Stimulated activated CD4-positive, alpha-beta T cell treated with anti-CD3 and anti-CD28 coated beads, Interleukin-12 subunit alpha, Interleukin-12 subunit beta, amount 100 ng/mL, for 48 hours (primary cell): Measurements from ENCODE around the gene CHRNA5.
A peak's percentile ranks its signal among the peaks of the same experiment; 100 is the strongest.

Experiments
- DNase-seq, 3 donors: peaks; one replicate each; pipeline ENCODE4 v3.0.0-alpha.2; 2020; ENCODE audit warnings: low read depth in 2 of 3, low spot score in 1 of 3

CHRNA5 gene

DNA sequence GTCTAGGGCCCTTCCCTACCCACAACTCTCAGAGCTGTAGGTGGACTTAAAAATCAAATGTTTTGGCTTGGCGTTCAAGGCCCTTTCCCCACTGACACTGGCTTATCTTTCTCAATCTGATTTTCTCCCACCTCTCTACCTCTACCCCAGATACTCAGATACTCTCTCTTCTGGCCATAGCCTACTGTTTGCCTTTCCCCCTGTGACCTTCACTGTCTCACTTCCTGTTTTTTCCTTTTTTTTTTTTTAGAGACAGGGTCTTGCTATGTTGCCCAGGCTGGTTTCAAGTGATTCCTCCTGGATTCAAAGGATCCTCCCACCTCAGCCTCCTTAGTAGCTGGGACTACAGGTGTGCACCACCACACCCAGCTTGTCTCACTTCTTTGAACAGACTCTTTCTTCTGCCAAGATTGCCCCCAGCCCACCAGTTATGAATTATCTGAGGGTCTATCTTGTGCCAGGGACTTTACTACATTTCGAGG lies 71.1 kb downstream of the CHRNA5 start:
- DNase-seq = no peak

DNA sequence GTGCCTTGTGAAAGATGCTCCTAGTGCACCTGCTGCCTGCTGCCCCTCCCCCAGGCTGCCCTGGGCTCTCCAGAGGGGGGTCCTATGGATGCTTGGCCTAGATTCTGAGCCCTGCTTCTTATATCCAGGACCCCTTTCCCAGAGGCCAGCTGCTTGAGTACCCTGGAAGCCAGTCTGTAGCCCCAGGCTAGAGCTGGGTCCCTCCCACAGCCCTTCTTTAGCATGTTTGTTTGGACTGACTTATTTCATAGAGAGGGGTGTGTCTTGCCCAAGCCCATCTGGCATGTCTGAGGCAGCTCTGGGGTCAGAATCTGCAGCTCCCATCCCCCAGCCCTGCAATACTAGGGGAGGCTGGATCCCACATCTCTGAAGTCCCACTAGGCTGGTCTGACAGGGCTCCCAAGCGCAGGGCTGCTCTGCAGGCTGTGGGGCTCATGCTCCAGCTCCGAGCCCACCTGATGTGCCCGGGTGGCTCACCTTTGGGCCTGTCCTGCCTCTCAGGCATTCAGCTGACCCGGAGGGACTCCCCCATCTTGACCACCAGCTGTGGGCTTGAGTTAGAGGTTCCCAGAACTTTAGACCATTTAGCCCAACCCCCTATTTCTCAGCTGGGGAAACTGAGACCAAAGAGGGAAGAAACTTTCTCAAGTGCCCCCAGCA lies 72.6 kb downstream of the CHRNA5 start:
- no peak for DNase-seq

GRCh38 chr15:78638658-78639314 lies 73.5 kb downstream of the CHRNA5 start:
- DNase-seq = peak; percentile 21 to 51 (median 41)

- DNase-seq = no peak
Measured at GRCh38 chr15:78640527-78641101, 75.3 kb downstream of the CHRNA5 start.

- DNase-seq = no peak
Measured at GRCh38 chr15:78641102-78641748, 75.9 kb downstream of the CHRNA5 start, which contains the start of gene CHRNB4. Gene CHRNB4 (minus strand): TSS chr15:78641210. CDS start chr15:78641133, 77 bp downstream.

DNA sequence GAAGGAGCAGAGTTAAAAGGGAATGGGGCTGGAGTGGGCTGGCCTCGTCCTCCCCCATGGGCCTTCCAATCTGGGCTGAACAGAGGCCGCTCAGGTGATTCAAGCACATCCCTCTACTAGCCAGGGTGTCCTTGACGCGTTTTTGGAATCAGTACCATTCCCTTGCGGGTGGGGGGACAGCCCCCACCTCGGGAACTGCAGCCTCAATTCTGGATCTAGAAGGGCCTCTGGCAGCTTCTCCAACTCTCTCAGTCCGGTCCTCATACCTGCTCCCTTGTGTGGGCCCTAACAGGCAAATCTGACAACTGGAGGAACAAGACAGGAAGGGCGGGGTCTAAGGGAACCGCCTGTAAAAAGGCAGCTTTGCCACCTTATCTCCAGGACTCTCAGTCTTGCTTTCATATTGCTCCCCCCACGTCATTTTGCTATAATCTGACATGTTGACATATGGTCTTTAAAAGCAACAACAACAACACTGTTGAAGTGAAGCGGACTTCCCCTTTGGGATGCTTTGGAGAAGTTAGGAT lies 76.5 kb downstream of the CHRNA5 start:
- DNase-seq = no peak

DNA sequence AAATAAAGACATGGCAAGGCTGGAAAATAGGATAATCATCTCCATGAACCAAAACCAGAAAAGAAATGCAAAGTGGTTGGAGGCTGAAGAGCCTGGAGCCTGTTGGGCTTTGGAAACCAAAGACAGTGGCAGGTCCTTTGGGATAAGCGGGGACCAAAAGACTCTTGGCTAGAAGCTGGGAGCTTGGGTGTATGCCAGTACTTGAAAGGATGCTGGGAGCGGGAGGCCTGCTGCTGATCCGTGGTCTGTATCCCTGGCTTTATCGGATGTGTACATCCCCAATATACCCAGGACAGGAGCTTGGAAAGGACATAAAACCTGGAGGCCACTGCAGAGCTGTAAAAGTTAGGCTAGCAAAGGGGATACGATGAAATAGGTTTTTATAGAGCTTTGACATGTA lies 77.0 kb downstream of the CHRNA5 start:
- no peak for DNase-seq
